Astrocyte of the hippocampus (primary cell): Measurements from ENCODE around the gene FAM25C.
"Not testable (repeated sequence)": the region's sequence is repeated elsewhere in the genome, so short reads cannot be mapped to it uniquely, and the experiment has no call there.

ENCODE experiments used
- DNase-seq: peaks from one replicate; pipeline ENCODE4 v3.0.0; 2011; ENCODE audit warnings: low read depth, low spot score

FAM25C gene

GRCh38 chr10:47999691-48000090 is at the start of gene FAM25C:
Gene FAM25C, minus strand, starts transcription at chr10:47999791. Its CDS starts 26 bp downstream, at chr10:47999765.
- not testable (repeated sequence) for DNase-seq

- DNase-seq: not testable (repeated sequence)
Measured at GRCh38 chr10:48044557-48044956, 45.0 kb upstream of the FAM25C start.

- DNase-seq: not testable (repeated sequence)
Measured at GRCh38 chr10:48031390-48031789, 31.8 kb upstream of the FAM25C start.

GRCh38 chr10:48002306-48002705 is 2.7 kb upstream of the FAM25C start:
- not testable (repeated sequence) for DNase-seq

- DNase-seq: peak; percentile 5
Measured at GRCh38 chr10:47994045-47994444, 5.5 kb downstream of the FAM25C start.

- DNase-seq: not testable (repeated sequence)
Measured at GRCh38 chr10:47992560-47992959, 7.0 kb downstream of the FAM25C start.

GRCh38 chr10:47991706-47992105 is 7.9 kb downstream of the FAM25C start:
- peak; percentile 43 for DNase-seq

- not testable (repeated sequence) for DNase-seq
Measured at GRCh38 chr10:47990097-47990496, 9.5 kb downstream of the FAM25C start.

- not testable (repeated sequence) for DNase-seq
Measured at GRCh38 chr10:47989542-47989950, 10.0 kb downstream of the FAM25C start.

- DNase-seq: peak; percentile 33
Measured at GRCh38 chr10:47988718-47989541, 10.7 kb downstream of the FAM25C start.

GRCh38 chr10:47987952-47988351 is 11.6 kb downstream of the FAM25C start:
- not testable (repeated sequence) for DNase-seq

- not testable (repeated sequence) for DNase-seq
Measured at GRCh38 chr10:47986413-47987230, 13.0 kb downstream of the FAM25C start.

- DNase-seq: not testable (repeated sequence)
Measured at GRCh38 chr10:47975409-47975808, 24.2 kb downstream of the FAM25C start.

- DNase-seq: not testable (repeated sequence)
Measured at GRCh38 chr10:47973131-47973530, 26.5 kb downstream of the FAM25C start.

- not testable (repeated sequence) for DNase-seq
Measured at GRCh38 chr10:47972077-47972476, 27.5 kb downstream of the FAM25C start.

GRCh38 chr10:47971598-47971997 is 28.0 kb downstream of the FAM25C start:
- DNase-seq: not testable (repeated sequence)

- DNase-seq: not testable (repeated sequence)
Measured at GRCh38 chr10:47970047-47970446, 29.5 kb downstream of the FAM25C start.

GRCh38 chr10:47968988-47969387 is 30.6 kb downstream of the FAM25C start:
- not testable (repeated sequence) for DNase-seq

GRCh38 chr10:47964280-47965063 is 35.1 kb downstream of the FAM25C start:
- DNase-seq: not testable (repeated sequence)

- not testable (repeated sequence) for DNase-seq
Measured at GRCh38 chr10:47962785-47963184, 36.8 kb downstream of the FAM25C start.

- not testable (repeated sequence) for DNase-seq
Measured at GRCh38 chr10:47960699-47961098, 38.9 kb downstream of the FAM25C start.
